GM19452 (cell line): ENCODE results near the gene SIM2.

ENCODE experiments used
- ATAC-seq: cut with Tn5 transposase; IDR thresholded peaks from one replicate; pipeline ENCODE4 v1.9.1; 2021; ENCODE audit not compliant: unreplicated experiment

Gene SIM2

DNA sequence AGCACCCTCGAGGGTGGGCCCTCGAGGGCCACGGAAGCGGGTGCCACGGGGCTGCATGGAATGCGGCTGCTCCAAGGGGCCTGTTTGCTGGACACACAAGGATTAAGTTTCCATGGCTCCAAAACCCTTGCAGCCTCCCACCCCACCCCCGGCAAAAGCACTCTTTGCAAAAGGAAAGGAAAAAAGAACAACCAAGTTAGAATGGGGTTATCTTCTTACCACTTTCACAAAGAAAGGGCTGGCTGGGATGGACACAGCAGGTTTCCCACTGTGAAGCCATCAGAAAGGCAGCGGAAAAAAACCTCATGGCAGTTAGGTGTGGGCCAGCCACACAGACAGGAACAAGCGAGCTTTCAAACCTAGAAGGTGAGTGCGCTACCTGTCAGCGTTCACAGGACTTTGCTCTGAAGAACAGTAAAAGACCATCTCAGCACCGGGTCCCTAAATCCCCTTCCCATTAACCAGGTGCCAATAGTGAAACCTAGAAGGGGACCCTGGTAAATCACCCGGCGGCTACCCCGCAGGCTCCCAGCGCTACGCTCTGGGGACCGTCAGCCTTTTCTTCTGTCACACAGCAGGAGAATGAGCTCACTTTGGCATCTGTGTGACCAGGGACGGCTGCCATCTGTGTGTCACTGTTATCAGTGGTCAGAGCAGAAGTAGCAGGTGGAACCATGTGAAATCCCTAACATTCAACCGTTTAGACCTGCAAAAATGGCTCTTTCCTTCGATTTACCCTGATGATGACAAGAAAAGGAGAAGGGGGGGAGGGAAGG, 93.0 kb downstream of the SIM2 start:
- no peak for ATAC-seq

DNA sequence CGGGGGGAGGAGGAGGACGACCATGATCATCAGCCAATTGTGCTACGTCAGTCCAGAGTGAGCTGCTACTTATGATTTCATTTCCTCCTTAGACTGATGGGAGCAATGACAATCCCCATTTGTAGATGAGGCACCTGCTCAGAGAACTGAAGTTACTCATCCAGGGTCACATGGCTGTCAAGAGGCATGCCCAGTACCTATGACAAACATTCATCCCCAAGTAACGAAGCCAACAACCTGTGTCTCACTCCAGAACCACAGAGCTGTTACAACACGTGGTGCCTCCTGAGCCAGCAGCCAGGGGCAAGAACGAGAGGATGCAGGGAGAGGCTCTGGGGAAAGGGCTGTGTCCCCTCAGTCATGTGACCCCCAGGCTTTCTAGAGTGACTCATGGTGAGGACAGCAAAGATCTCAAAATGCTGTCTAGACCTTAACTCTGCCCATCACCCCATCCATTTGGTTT, 93.6 kb downstream of the SIM2 start:
- no peak for ATAC-seq

DNA sequence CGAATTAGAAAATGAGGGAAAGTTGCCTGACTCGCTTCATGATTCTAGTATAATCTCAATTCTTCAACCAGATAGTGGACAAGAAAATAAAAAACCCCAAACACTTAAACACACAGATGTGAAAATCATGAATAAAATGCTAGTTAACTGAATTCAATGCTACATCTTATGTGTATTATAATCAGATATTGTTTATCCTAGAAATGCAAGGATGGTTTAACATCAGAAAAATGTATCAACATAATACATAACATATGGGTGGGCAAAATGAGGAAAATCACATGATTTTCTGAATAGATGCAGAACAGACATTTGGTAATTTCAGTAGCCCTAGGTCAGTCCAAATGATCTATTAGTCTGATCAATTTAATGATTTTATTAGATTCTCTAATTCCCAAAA, 97.2 kb downstream of the SIM2 start:
- no peak for ATAC-seq

DNA sequence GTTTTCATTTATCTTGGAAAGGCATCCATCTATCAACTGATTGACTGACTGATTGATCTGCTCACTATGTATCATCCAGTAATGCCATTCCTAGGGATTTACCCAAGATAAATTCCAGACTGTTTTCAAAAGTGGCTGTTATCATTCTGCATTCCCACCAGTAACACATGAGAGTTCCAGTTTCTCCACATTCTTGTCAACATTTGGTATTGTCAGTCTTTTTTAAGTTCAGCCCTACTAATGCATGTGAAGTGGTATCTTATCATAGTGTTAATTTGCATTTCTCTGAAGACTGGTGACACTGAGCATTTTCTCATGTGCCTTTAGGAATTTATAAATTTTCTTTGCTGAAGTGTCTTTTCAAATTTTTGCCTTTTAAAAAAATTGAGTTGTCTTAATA, 99.6 kb downstream of the SIM2 start:
- ATAC-seq, result no peak
